CD4-positive, alpha-beta T cell treated with Interleukin-4 for 1 hour (primary cell): ENCODE data around the gene MUC21.

Source experiments
- DNase-seq, 2 donors: peaks; one replicate each; pipeline ENCODE4 v3.0.0-alpha.2; 2020 to 2022

The MUC21 gene

DNA sequence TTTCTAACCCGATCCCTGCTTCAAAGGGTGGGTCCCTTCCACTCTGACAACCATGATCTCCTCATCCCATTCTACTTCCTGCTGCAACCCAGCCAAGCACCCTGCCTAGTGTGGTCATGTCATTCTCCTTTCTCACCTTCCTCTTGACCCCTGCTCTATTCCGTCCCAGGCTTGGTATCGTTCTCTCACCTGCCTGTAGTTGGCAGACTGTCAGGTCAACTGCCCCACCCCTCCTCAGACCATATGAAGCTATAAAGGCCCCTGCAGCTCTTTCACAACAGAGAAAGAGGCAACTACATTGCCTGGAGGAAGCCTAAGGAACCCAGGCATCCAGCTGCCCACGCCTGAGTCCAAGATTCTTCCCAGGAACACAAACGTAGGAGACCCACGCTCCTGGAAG is at the start of gene MUC21:
Gene MUC21 (plus strand): TSS at position 280 of the 400 bp plus-strand sequence. CDS start 241 bp downstream, outside the sequence.
- no peak for DNase-seq

DNA sequence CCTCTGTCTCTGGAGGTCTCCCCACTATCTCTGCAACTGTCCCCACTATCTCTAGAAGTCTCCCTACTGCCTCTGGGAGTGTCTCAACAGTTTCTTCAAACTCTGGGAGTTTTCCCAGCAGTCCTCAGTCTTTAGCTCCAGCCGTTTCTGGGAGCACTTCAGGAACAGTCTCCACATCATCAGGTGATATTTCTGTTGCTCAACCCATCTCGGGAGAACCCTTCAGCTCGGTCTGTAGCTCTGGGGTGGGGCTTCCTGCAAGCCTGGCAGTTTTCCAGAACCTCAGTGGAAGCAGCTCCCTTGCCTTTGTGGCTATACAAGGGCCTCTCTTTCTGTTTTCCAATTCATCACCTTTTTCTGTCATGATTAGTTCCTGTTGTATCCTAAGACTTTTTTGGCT is 48.5 kb upstream of the MUC21 start:
- no peak for DNase-seq

- no peak for DNase-seq
These were observed 46.3 kb upstream of the MUC21 start for GRCh38 chr6:30937265-30937664.

- DNase-seq = no peak
These were observed 44.8 kb upstream of the MUC21 start for GRCh38 chr6:30938730-30939129.

DNA sequence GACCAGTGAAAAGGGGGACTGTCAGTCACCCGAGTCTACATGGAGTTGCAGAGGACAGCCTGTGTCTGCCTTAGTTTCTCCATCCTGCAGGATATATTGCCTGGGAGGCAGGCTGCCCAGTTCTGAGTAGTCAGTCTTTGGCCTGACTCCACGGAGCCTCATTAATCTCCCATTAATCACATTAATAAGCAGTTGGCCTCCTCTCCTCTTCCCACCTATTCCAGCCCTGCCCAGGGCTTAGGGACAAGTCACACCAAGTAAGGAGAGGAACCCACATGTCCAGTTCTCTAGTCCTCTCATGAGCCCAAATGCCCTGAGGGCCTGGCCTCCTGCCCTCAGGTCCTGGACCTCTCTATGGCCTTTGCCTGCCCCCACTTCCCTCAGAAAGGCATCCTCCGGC is 44.0 kb upstream of the MUC21 start:
- DNase-seq = no peak

- no peak for DNase-seq
These were observed 43.0 kb upstream of the MUC21 start, which contains the start of gene MUCL3 for GRCh38 chr6:30940361-30940986. TSS of gene MUCL3 (plus strand) at chr6:30940973. CDS start at chr6:30941000, 27 bp downstream.

- no peak for DNase-seq
These were observed 41.0 kb upstream of the MUC21 start for GRCh38 chr6:30942338-30943060.

- no peak for DNase-seq
These were observed 39.5 kb upstream of the MUC21 start for GRCh38 chr6:30944051-30944450.

DNA sequence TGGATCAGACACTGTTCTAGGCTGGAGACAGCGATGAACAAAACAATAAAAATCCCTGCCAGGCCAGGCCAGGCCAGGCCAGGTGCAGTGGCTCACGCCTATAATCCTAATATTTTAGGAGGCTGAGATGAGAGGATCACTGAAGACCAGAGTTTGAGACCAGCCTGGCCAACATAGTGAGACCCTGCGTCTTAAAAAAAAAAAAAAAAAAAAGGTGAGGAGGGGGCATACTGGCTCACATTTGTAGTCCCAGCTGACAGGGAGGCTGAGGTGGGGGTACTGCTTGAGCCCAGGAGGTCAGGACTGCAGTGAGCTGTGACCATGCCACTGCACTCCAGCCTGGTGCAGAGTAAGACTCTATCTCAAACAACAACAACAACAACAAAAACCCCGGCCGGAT is 38.2 kb upstream of the MUC21 start:
- no peak for DNase-seq

DNA sequence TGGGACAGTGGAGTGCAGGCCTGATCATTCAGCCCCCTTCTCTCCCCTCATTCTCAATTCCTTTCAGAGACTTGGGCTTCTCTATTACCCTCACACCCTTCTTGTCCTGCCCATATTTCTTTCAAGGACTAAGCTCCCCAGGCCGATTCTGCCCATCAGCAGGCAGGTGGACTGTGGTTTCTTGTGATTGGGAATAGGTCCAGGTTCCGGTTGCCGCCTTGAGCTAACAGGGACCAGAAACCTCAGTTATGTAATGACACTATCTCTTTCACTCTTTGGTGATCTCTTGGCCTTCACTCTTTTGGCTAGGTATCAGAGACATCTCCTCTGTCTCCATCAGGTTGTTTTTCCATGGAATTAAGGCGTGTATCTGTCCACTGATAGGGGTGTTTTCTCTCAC is 36.3 kb upstream of the MUC21 start:
- no peak for DNase-seq

- no peak for DNase-seq
These were observed 34.7 kb upstream of the MUC21 start for GRCh38 chr6:30948811-30949210.

DNA sequence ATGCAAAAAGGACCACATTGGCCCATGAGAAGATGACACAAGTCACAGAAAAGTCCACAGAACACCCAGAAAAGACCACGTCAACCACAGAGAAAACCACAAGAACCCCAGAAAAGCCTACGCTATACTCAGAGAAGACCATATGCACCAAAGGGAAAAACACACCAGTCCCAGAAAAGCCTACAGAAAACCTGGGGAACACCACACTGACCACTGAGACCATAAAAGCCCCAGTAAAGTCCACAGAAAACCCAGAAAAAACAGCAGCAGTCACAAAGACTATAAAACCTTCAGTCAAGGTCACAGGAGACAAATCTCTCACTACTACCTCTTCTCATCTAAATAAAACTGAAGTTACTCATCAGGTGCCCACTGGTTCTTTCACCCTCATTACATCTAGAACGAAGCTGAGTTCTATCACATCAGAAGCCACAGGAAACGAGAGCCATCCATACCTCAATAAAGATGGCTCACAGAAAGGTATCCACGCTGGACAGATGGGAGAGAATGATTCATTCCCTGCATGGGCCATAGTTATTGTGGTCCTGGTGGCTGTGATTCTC is 31.5 kb upstream of the MUC21 start:
- DNase-seq = no peak

GRCh38 chr6:30954631-30955366 is 28.7 kb upstream of the MUC21 start:
- DNase-seq = no peak

- peak; percentile 69 to 74 for DNase-seq
These were observed 28.0 kb upstream of the MUC21 start for GRCh38 chr6:30955367-30956042.

DNA sequence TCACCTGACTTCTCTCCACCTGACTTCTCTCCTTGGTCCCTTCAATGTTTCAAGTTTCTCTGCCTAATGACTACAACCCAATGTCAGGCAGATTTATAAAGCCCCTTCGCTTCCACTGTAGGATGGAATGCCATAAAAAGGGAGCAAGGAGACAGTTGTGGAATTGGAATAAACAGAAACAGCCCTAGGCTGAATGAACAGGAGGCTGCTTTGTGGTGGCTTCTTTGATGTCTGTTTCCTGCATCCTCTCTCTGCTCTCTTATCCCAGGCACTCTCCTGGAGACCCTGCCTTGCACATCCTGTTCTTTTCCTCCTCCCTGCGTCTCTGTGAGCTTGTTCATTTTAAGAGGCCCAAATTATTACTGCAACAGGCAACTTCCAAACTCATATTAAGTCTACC is 25.8 kb upstream of the MUC21 start:
- DNase-seq = no peak

GRCh38 chr6:30960907-30961673 is 22.4 kb upstream of the MUC21 start:
- no peak for DNase-seq

- DNase-seq = no peak
These were observed 20.8 kb upstream of the MUC21 start for GRCh38 chr6:30962716-30963115.

DNA sequence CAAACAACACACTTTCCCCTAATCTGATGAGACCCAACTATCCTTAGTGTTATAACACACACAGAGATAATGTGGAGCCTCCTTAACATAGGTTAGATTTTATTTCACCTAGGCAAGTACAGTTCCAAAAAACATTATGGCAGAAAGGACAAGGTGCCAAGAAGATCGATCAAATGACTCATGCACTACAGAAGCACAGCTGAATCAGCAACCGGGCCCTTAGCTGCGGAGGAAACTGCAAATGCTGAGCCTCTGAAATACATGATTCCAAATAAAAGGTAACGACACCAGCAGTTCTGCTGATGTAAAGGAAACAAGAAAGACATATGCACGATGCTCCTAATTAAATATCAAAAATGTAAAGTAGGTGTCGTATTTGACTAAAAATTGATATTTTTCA is 19.9 kb upstream of the MUC21 start:
- DNase-seq = no peak

DNA sequence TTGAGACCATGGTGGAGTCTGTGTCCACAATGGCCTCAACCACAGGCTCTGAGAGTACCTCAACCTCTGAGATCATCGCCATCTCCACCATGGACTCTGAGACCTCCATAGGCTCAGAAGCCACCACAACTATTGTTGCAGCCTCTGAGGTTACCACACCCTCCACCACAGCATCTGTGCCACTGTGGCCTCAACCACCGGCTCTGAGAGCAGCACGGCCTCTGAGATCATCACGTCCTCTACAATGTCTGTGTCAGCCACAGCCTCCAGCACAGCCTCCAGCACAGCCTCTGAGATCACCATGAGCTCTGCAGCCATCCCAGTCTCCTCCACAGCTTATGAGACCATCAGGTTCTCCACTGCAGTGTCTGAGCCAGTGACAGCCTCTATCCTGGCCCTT is 19.4 kb upstream of the MUC21 start:
- DNase-seq = peak in 1 of 2 donors; percentile 23

DNA sequence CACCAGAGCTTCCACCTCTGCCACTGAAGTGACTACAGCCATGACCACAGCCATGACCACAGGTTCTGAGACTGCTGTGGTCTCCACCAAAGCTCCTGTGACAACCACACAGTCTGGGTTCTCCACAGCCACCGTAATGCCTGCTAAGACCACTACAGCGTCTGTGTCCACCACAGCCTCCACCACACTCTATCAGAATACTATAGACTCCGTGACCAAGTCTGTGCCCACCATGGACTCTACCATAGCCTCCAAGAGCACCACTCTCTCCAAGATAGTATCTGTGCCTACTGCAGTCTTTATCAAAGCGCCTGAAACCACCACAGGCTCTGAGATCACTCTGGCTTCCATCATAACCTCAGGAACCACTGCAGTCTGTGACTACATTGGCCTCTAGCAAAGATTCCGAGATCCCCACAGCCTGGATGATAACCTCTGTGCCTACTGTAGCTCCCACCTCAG is 18.3 kb upstream of the MUC21 start:
- no peak for DNase-seq

GRCh38 chr6:30966154-30966553 is 17.4 kb upstream of the MUC21 start:
- DNase-seq = no peak

DNA sequence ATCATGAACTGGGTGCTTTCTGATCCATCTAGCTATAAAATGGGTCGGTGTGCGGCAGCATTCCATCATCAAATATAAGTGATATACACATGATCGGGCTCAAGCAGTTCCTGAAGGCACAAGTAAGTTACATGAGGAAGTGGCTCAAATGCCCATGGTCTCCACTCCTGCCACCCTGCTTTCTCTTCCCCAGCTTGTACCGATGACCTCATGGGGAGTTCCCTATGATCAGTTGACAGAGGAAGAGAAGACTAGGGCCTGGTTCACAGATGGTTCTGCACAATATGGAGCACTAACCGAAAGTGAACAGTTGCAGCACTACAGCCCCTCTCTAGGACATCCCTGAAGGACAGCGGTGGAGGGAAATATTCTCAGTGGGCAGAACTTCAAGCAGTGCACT is 14.3 kb upstream of the MUC21 start:
- DNase-seq = peak in 1 of 2 donors; percentile 38
